Measurements from ENCODE around the gene COG7.

The COG7 gene

GRCh38 chr16:23397464-23397863 lies 55.5 kb downstream of the COG7 start:
- no peak for TF ChIP-seq ZNF565 (CRISPR knock-in tag; conservative IDR thresholded peaks at IDR 0.05; ENCODE audit: low read depth)
- no peak for TF ChIP-seq CSDC2 (CRISPR knock-in tag; IDR thresholded peaks at IDR 0.05)
- TF ChIP-seq OSR1 (CRISPR knock-in tag; IDR thresholded peaks at IDR 0.05), result no peak
- TF ChIP-seq CSRNP3 (CRISPR knock-in tag; IDR thresholded peaks at IDR 0.05), result no peak
- no peak for TF ChIP-seq CREB5 (CRISPR knock-in tag; IDR thresholded peaks at IDR 0.05; ENCODE audit: low read depth)
- ATAC-seq, result no peak

- no peak for TF ChIP-seq TOX (CRISPR knock-in tag; IDR thresholded peaks at IDR 0.05; ENCODE audit: borderline replicate concordance)
- TF ChIP-seq RARB (CRISPR knock-in tag; IDR thresholded peaks at IDR 0.05), result no peak
- no peak for TF ChIP-seq OSR1 (CRISPR knock-in tag; IDR thresholded peaks at IDR 0.05)
- no peak for TF ChIP-seq ZFP3 (CRISPR knock-in tag; IDR thresholded peaks at IDR 0.05)
- no peak for TF ChIP-seq TSHZ2 (CRISPR knock-in tag; IDR thresholded peaks at IDR 0.05)
- no peak for TF ChIP-seq ZNF565 (CRISPR knock-in tag; conservative IDR thresholded peaks at IDR 0.05; ENCODE audit: low read depth)
- no peak for TF ChIP-seq ISL1 (CRISPR knock-in tag; IDR thresholded peaks at IDR 0.05)
- TF ChIP-seq CSDC2 (CRISPR knock-in tag; IDR thresholded peaks at IDR 0.05), result no peak
- no peak for TF ChIP-seq PPARA (CRISPR knock-in tag; IDR thresholded peaks at IDR 0.05; ENCODE audit: borderline replicate concordance)
- TF ChIP-seq TCF4 (CRISPR knock-in tag; IDR thresholded peaks at IDR 0.05; ENCODE audit: borderline replicate concordance), result no peak
- TF ChIP-seq ARNTL (CRISPR knock-in tag; IDR thresholded peaks at IDR 0.05; ENCODE audit: borderline replicate concordance, low read depth), result no peak
- ATAC-seq, result no peak
Measured at GRCh38 chr16:23395732-23396131, 57.3 kb downstream of the COG7 start.

GRCh38 chr16:23394141-23394831 lies 58.7 kb downstream of the COG7 start:
- no peak for TF ChIP-seq RARB (CRISPR knock-in tag; IDR thresholded peaks at IDR 0.05)
- TF ChIP-seq PPARA (CRISPR knock-in tag; IDR thresholded peaks at IDR 0.05; ENCODE audit: borderline replicate concordance), result no peak
- TF ChIP-seq TCF4 (CRISPR knock-in tag; IDR thresholded peaks at IDR 0.05; ENCODE audit: borderline replicate concordance), result no peak

GRCh38 chr16:23392223-23392600 lies 60.8 kb downstream of the COG7 start:
- no peak for TF ChIP-seq TSHZ2 (CRISPR knock-in tag; IDR thresholded peaks at IDR 0.05)
- TF ChIP-seq ZNF70 (CRISPR knock-in tag; IDR thresholded peaks at IDR 0.05), result no peak
- TF ChIP-seq CSDC2 (CRISPR knock-in tag; IDR thresholded peaks at IDR 0.05), result no peak
- no peak for TF ChIP-seq RARB (CRISPR knock-in tag; IDR thresholded peaks at IDR 0.05)
- no peak for TF ChIP-seq ESRRG (CRISPR knock-in tag; IDR thresholded peaks at IDR 0.05)
- no peak for TF ChIP-seq PATZ1 (CRISPR knock-in tag; IDR thresholded peaks at IDR 0.05; ENCODE audit: borderline replicate concordance)
- TF ChIP-seq CSRNP3 (CRISPR knock-in tag; IDR thresholded peaks at IDR 0.05), result no peak
- no peak for TF ChIP-seq ARNTL (CRISPR knock-in tag; IDR thresholded peaks at IDR 0.05; ENCODE audit: borderline replicate concordance, low read depth)
- TF ChIP-seq TCF4 (CRISPR knock-in tag; IDR thresholded peaks at IDR 0.05; ENCODE audit: borderline replicate concordance), result no peak
- no peak for TF ChIP-seq POU6F1 (CRISPR knock-in tag; IDR thresholded peaks at IDR 0.05; ENCODE audit: borderline replicate concordance, low read depth)
- no peak for TF ChIP-seq ZC3H10 (CRISPR knock-in tag; IDR thresholded peaks at IDR 0.05)
- TF ChIP-seq GLIS3 (CRISPR knock-in tag; IDR thresholded peaks at IDR 0.05), result no peak
- no peak for TF ChIP-seq BACH2 (CRISPR knock-in tag; IDR thresholded peaks at IDR 0.05; ENCODE audit: borderline replicate concordance)
- no peak for ATAC-seq

More at GRCh38 chr16:23394141-23394831, 58.7 kb downstream of the COG7 start:
- no peak for ATAC-seq
